GM12874 (cell line): Measurements from ENCODE around the gene TANC1.

ENCODE experiments used
- CTCF ChIP-seq: IDR thresholded peaks from 2 replicates; pipeline ENCODE4 v1.5.1; 2011; ENCODE audit warnings: low read depth, mild to moderate bottlenecking, control low read depth, low read length, moderate library complexity; ENCODE audit not compliant: insufficient read depth

The TANC1 gene

DNA sequence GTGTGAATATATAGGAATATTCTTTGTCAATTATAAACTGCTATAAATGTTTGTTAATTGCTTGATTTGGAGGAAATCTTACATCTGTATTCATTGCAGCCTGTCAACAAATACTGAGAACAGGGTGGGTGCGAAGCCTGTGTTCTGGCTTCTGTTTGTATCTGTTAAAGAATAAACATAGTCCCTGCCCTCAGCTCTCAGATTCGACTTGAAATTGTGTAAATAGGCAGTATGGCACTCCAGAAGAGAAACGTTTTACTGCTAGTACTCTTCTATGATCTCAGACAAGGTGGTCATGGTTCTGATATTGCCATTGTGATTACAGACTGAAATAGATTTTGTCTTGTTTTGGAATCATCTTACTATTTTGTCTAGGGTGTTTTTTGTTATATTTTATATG is 92.1 kb downstream of the TANC1 start:
- no peak for TF ChIP-seq CTCF

- TF ChIP-seq CTCF: no peak
These were observed 95.2 kb downstream of the TANC1 start for GRCh38 chr2:159063677-159064076.

GRCh38 chr2:159064446-159065301 is 96.2 kb downstream of the TANC1 start:
- TF ChIP-seq CTCF: no peak

DNA sequence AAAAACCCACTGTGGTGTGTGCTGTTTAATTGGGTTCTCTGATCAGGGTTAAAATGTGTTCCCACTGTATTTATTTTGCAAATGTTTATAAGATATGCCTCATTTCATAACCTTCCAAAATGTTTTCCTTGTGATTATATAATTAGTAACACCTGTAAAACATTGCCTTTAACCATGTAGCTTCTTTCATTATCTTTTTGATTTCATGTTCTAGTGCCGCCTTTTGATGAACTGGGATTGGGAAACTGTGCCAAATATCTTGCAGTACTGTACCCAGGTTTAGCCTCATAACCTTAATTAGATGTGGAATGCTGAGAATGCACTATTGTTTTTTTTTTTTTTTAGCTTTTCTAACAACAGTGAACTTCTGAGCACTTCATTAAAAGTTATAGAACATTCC is 96.9 kb downstream of the TANC1 start:
- TF ChIP-seq CTCF: no peak

- no peak for TF ChIP-seq CTCF
These were observed 97.5 kb downstream of the TANC1 start for GRCh38 chr2:159065891-159066290.

DNA sequence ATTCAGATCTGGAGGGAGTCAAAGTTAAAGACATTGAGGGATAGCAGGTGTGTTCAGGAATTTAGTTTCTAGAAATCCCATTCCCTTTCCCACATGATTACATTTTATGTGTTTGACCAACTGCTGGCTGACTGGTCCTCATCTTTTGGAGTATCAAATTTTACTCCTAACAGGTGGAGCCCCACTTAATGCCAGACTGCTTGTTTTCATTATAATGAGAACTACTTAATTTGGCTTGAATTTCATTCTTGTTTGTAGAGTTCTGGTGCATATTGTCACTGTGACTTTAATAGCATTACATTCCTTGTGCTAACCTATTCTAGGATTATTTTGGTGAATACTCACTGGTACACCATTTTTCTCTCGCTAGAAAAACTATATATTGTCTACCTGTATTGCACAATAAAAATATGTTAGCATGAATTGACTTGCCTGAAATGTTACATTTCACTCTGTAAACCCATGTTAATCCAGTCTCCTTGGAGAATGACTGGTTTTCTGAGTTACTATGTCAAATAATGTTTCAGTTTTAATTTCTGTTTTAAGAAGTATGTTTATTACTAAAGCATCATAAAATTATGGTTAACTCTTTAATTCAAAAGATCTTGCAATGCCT is 98.2 kb downstream of the TANC1 start:
- no peak for TF ChIP-seq CTCF

DNA sequence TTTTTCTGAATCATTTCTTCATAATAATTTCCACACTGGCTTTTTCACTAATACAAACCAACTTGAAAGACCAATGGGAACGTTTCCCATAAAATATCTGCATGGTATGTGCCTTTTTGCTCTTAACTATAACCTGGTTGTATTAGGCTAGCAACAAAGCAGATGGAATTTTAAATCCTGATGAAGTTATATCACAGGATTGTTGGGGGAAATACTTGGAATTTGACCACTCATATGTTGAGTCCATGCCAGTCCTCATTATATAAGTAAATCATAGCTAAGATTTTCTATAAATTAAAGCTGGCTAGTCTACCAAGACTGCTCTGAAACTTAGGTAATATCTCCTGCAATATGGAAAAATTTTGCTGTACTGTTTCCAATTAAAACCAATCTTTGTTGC is 99.5 kb downstream of the TANC1 start:
- no peak for TF ChIP-seq CTCF
